Measurements from ENCODE around the gene SMIM33.

The SMIM33 gene

DNA sequence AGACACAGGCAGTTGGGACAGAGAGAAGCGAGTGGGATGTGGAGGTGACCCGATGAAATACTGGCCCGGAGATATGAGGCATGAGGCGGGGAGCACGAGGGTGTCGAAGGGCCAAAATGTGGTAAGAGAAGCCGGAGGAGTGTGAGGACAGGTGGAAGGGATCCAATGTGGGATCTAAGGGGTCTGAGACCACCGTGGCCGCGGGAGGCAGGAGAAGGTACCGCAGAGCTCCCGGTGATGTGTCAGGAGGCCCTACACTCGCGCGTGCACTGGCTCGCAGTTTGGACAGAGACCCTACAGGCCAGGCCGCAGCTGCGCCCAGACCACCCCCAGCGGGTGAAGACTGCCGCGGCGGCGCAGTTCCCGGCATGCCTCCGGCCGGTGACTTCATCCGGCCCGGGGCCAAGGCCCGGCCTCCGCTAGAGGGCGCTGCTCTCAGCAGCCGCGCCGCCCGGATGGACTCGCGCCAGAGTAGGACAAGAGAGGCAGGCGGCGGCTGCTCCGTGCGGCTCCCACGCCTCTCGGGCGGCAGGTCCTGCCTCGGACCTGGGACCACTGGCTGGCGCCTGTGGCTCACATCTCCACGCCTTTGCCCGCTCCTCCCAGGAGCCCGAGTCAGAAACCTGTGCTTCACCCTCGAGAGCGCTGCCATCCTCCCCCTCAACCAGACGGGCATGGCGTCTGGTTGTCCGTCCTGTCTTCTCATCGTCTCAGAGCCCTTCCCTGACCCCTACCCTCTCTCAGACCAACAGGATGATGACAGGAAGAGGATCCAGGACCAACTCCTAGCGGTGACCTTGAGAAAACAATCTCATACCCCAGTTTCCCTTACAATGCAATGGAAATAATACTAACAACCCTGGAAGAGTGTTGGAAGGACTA lies 47.1 kb downstream of the SMIM33 start:
- H3K9ac ChIP-seq, result no peak overlapping the region
- no peaks in the 10 kb centered on the region for H3K36me3 ChIP-seq (ENCODE audit: control insufficient read depth, insufficient read depth, low read length)
- no peaks in the 10 kb centered on the region for H3K9me3 ChIP-seq (ENCODE audit: control insufficient read depth, low read length)
- H3K4me3 ChIP-seq (ENCODE audit: low read depth, low read length), result peak overlapping the region; percentile 61
- TF ChIP-seq, protein P1, sequence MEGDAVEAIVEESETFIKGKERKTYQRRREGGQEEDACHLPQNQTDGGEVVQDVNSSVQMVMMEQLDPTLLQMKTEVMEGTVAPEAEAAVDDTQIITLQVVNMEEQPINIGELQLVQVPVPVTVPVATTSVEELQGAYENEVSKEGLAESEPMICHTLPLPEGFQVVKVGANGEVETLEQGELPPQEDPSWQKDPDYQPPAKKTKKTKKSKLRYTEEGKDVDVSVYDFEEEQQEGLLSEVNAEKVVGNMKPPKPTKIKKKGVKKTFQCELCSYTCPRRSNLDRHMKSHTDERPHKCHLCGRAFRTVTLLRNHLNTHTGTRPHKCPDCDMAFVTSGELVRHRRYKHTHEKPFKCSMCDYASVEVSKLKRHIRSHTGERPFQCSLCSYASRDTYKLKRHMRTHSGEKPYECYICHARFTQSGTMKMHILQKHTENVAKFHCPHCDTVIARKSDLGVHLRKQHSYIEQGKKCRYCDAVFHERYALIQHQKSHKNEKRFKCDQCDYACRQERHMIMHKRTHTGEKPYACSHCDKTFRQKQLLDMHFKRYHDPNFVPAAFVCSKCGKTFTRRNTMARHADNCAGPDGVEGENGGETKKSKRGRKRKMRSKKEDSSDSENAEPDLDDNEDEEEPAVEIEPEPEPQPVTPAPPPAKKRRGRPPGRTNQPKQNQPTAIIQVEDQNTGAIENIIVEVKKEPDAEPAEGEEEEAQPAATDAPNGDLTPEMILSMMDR (IDR thresholded peaks at IDR 0.05), result peak; percentile 99
- H3K27ac ChIP-seq, result peak overlapping the region; percentile 75
- H3K27me3 ChIP-seq (ENCODE audit: control insufficient read depth, insufficient read depth, low read length), result no peaks in the 10 kb centered on the region
- H3K4me2 ChIP-seq (ENCODE audit: low read length), result peak overlapping the region; percentile 97
- peaks cover 5% of the 10 kb centered on the region for H3K4me1 ChIP-seq
- no peaks in the 10 kb centered on the region for H3K79me2 ChIP-seq
- H2AFZ ChIP-seq, result peak overlapping the region; percentile 96

Data from parathyroid adenoma (tissue), 2 donors.